NCI-H2227 (cell line): ENCODE measurements around the gene SCAMP2.
"Not testable (repeated sequence)": the region's sequence is repeated elsewhere in the genome, so short reads cannot be mapped to it uniquely, and the experiment has no call there.

Experiments
- DNase-seq: peaks from one replicate; lab custom pipeline; 2025; ENCODE audit not compliant: unreplicated experiment; lab: John Stamatoyannopoulos, UW

Gene SCAMP2

GRCh38 chr15:74873036-74873755 lies at the start of gene SCAMP2:
SCAMP2 (minus strand) TSS chr15:74873365; CDS start chr15:74873255, 110 bp downstream.
- peak; percentile 92 for DNase-seq

GRCh38 chr15:74920456-74920855 lies 47.3 kb upstream of the SCAMP2 start:
- no peak for DNase-seq

GRCh38 chr15:74917676-74918075 lies 44.5 kb upstream of the SCAMP2 start:
- DNase-seq = no peak

- not testable (repeated sequence) for DNase-seq
These were observed 40.6 kb upstream of the SCAMP2 start for GRCh38 chr15:74913799-74914198.

GRCh38 chr15:74913041-74913440 lies 39.9 kb upstream of the SCAMP2 start:
- DNase-seq = no peak

GRCh38 chr15:74908635-74909034 lies 35.5 kb upstream of the SCAMP2 start:
- DNase-seq = no peak

GRCh38 chr15:74907163-74907870 lies 34.2 kb upstream of the SCAMP2 start:
- no peak for DNase-seq

GRCh38 chr15:74906450-74907162 lies 33.4 kb upstream of the SCAMP2 start, which contains the start of gene FAM219B:
FAM219B (minus strand) TSS chr15:74906851; CDS start chr15:74906800, 51 bp downstream.
- peak; percentile 90 for DNase-seq

GRCh38 chr15:74906067-74906449 lies 32.9 kb upstream of the SCAMP2 start:
- DNase-seq = peak; percentile 26

GRCh38 chr15:74904190-74904805 lies 31.1 kb upstream of the SCAMP2 start:
- DNase-seq = no peak

- DNase-seq = no peak
These were observed 30.5 kb upstream of the SCAMP2 start for GRCh38 chr15:74903676-74904075.

GRCh38 chr15:74902295-74903075 lies 29.3 kb upstream of the SCAMP2 start:
- no peak for DNase-seq

- peak; percentile 39 for DNase-seq
These were observed 28.5 kb upstream of the SCAMP2 start for GRCh38 chr15:74901612-74902063.

GRCh38 chr15:74897300-74897701 lies 24.1 kb upstream of the SCAMP2 start:
- DNase-seq = no peak

- DNase-seq = no peak
These were observed 23.2 kb upstream of the SCAMP2 start for GRCh38 chr15:74896316-74896715.

GRCh38 chr15:74895830-74896229 lies 22.7 kb upstream of the SCAMP2 start:
- no peak for DNase-seq

- not testable (repeated sequence) for DNase-seq
These were observed 21.2 kb upstream of the SCAMP2 start for GRCh38 chr15:74894383-74894782.

- no peak for DNase-seq
These were observed 20.5 kb upstream of the SCAMP2 start for GRCh38 chr15:74893627-74894026.

GRCh38 chr15:74892931-74893330 lies 19.8 kb upstream of the SCAMP2 start:
- no peak for DNase-seq

- DNase-seq = no peak
These were observed 19.1 kb upstream of the SCAMP2 start for GRCh38 chr15:74892313-74892712.
